Colonic mucosa (tissue), 4 donors: Measurements from ENCODE around the gene EXOC3L2. TPM values are rescaled to one million over a fixed set of nuclear protein-coding genes. Genes with fewer than 3 reads are reported as not detected.

ENCODE experiments used
- DNase-seq: peaks from one replicate; pipeline ENCODE4 v3.0.0-alpha.2; 2020
- H3K27ac ChIP-seq: fragments of 200-600 bp; one replicate; pipeline ENCODE4 v1.8.0; 2021
- H3K27me3 ChIP-seq: fragments of 200-600 bp; one replicate; pipeline ENCODE4 v1.8.0; 2021
- H3K36me3 ChIP-seq: fragments of 200-600 bp; one replicate; pipeline ENCODE4 v1.8.0; 2021
- H3K4me1 ChIP-seq: fragments of 200-600 bp; one replicate; pipeline ENCODE4 v1.8.0; 2021; ENCODE audit warnings: mild to moderate bottlenecking
- H3K4me3 ChIP-seq: fragments of 200-600 bp; one replicate; pipeline ENCODE4 v1.8.0; 2021
- H3K9ac ChIP-seq, 2 donors: one replicate each; pipeline ENCODE4 v1.7.0; 2013; ENCODE audit warnings: control low read depth in 2 of 2, low read depth in 2 of 2, low read length in 2 of 2
- H3K9me3 ChIP-seq: fragments of 200-600 bp; one replicate; pipeline ENCODE4 v1.8.0; 2021
- CTCF ChIP-seq: fragments of 200-600 bp; IDR thresholded peaks from one replicate; pipeline ENCODE4 v1.8.0; 2022; ENCODE audit warnings: antibody characterized with exemption, mild to moderate bottlenecking
- intact Hi-C: fragments of 100-400 bp; cut with DNase I; formaldehyde crosslinking; loops from one replicate; pipeline ENCODE4 v1.14.1; 2022
- total RNA-seq, 2 donors: library from RNA; stranded (reverse); fragmentation: NEBNext Ultra II Directional in 1 of 2; extraction: Animal tissue kit (Norgen Biotek cat#: 25700) in 1 of 2; gene quantifications; one replicate each; pipeline ENCODE4 v1.2.1, GENCODE V29; 2021
- donor health status: healthy.
- donor health status: DM: no; HTN: no; CAD: no.
- donor health status: DM: no; HTN: no; CAD: no.

Gene EXOC3L2
- total RNA-seq, 2 donors from 2014 or later = 1.4 to 1.6 TPM

- peak overlapping the region in 1 of 2 donors; percentile 43 for H3K9ac ChIP-seq
- no peaks in the 10 kb centered on the region for H3K27me3 ChIP-seq
- H3K4me3 ChIP-seq = no peak overlapping the region
- no peak overlapping the region for H3K27ac ChIP-seq
- no peak for TF ChIP-seq CTCF
- no peaks in the 10 kb centered on the region for H3K9me3 ChIP-seq
- no peaks in the 10 kb centered on the region for H3K36me3 ChIP-seq
- no peak for DNase-seq
- no peaks in the 10 kb centered on the region for H3K4me1 ChIP-seq
- intact Hi-C loops = no loop called here
These were observed 72.5 kb downstream of the EXOC3L2 start for GRCh38 chr19:45172611-45173208.

- DNase-seq = no peak
- Histone ChIP-seq H3K27me3 (no peaks in the 10 kb centered on the region), H3K4me1 (no peaks in the 10 kb centered on the region), H3K9ac (peak overlapping the region in 1 of 2 donors; percentile 43), H3K4me3 (no peak overlapping the region), H3K27ac (no peak overlapping the region), H3K36me3 (no peaks in the 10 kb centered on the region), H3K9me3 (no peaks in the 10 kb centered on the region)
- intact Hi-C loops = no loop called here
- TF ChIP-seq CTCF = no peak
These were observed 73.0 kb downstream of the EXOC3L2 start for GRCh38 chr19:45172173-45172572.

- DNase-seq = no peak
These were observed 74.0 kb downstream of the EXOC3L2 start for GRCh38 chr19:45171211-45171623.

GRCh38 chr19:45170146-45171106, 74.8 kb downstream of the EXOC3L2 start:
- TF ChIP-seq CTCF = no peak
- H3K4me1 ChIP-seq = no peaks in the 10 kb centered on the region
- no peak overlapping the region for H3K4me3 ChIP-seq
- no peak overlapping the region for H3K9ac ChIP-seq
- intact Hi-C loops = no loop called here
- no peaks in the 10 kb centered on the region for H3K9me3 ChIP-seq
- no peaks in the 10 kb centered on the region for H3K27me3 ChIP-seq
- no peak overlapping the region for H3K27ac ChIP-seq
- no peaks in the 10 kb centered on the region for H3K36me3 ChIP-seq
- DNase-seq = peak; percentile 23

More at GRCh38 chr19:45171211-45171623, 74.0 kb downstream of the EXOC3L2 start:
- TF ChIP-seq CTCF = no peak
- no peak overlapping the region for H3K9ac ChIP-seq
- peak overlapping the region; percentile 12 for H3K27ac ChIP-seq
- no peak overlapping the region for H3K4me3 ChIP-seq
- H3K27me3 ChIP-seq = no peaks in the 10 kb centered on the region
- H3K9me3 ChIP-seq = no peaks in the 10 kb centered on the region
- no peaks in the 10 kb centered on the region for H3K36me3 ChIP-seq
- intact Hi-C loops = no loop called here
- no peaks in the 10 kb centered on the region for H3K4me1 ChIP-seq

- Histone ChIP-seq H3K9ac (no peak overlapping the region), H3K9me3 (no peaks in the 10 kb centered on the region), H3K4me3 (no peak overlapping the region), H3K27me3 (no peaks in the 10 kb centered on the region), H3K27ac (no peak overlapping the region), H3K4me1 (peaks cover 5% of the 10 kb centered on the region), H3K36me3 (no peaks in the 10 kb centered on the region)
- DNase-seq = no peak
- intact Hi-C loops = no loop called here
- no peak for TF ChIP-seq CTCF
These were observed 75.6 kb downstream of the EXOC3L2 start for GRCh38 chr19:45169602-45170001.
